ENCODE measurements around the gene UGT1A6. TPM values are rescaled to one million over a fixed set of nuclear protein-coding genes. Genes with fewer than 3 reads are reported as not detected.

The UGT1A6 gene
- total RNA-seq (2014; rRNA removed; shearing (Covaris generic)) = not detected in 2 replicates

DNA sequence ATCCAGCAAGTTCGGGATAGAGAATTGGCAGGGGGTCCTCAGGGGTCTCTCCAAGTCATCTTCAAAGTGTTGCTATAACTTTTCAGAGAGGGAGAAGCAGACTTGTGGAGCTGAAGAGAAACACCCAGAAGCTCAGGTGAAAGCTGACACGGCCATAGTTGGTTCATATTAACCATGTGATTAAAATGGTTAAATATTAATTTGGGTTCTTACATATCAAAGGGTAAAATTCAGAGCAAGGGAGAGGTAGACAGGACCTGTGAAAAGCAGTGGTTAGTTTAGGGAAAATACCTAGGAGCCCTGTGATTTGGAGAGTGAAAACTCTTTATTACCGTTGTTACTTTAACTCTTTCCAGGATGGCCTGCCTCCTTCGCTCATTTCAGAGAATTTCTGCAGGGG lies at the start of gene UGT1A6:
UGT1A6 (plus strand) TSS at position 243 of the 400 bp plus-strand sequence; CDS start at position 358, 115 bp downstream.

DNA sequence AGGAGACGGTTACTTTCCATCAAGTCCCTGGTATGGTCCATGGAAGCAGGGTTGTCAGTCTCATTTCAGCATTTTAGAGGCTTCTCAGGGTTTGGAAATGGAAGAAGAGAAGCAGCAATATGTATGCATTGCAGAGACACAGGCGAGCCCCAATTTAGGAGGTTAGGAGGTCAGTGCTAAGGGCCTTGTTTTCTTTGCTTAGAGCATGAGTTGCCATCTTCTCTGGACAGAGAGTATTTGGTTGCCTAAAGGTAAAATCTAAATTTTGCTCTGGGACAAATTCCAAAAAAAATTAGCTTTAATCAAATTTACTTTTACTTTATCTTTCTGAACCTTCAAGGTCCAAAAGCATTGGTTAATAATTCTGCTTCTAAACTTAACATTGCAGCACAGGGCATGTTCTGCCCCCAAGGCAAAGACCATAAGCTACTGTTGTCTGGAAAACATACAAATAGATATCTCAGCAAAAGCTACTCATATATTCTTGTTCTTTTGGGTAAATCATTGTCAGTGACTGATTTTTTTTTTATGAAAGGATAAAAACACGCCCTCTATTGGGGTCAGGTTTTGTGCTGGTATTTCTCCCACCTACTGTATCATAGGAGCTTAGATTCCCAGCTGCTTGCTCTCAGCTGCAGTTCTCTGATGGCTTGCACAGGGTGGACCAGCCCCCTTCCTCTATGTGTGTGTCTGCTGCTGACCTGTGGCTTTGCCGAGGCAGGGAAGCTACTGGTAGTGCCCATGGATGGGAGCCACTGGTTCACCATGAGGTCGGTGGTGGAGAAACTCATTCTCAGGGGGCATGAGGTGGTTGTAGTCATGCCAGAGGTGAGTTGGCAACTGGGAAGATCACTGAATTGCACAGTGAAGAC lies 21.2 kb upstream of the UGT1A6 start, which contains the start of gene UGT1A9:
UGT1A9 (plus strand) TSS at position 609 of the 872 bp plus-strand sequence; CDS start at position 646, 37 bp downstream.

DNA sequence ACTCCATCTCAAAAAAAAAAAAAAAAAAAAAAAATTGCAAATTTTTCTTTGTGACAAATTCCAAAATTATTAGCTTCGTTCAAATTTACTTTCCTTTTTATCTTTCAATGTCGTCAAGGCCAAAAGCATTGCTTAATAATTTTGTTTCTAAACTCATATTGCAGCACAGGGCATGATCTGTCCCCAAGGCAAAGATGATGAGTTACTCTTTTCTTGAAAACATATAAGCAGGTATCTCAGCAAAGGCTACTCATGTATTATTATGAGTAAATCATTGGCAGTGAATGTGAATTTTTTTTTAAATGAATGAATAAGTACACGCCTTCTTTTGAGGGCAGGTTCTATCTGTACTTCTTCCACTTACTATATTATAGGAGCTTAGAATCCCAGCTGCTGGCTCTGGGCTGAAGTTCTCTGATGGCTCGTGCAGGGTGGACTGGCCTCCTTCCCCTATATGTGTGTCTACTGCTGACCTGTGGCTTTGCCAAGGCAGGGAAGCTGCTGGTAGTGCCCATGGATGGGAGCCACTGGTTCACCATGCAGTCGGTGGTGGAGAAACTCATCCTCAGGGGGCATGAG lies 11.1 kb upstream of the UGT1A6 start, which contains the start of gene UGT1A7:
UGT1A7 (plus strand) TSS at position 381 of the 579 bp plus-strand sequence; CDS start at position 418, 37 bp downstream.

DNA sequence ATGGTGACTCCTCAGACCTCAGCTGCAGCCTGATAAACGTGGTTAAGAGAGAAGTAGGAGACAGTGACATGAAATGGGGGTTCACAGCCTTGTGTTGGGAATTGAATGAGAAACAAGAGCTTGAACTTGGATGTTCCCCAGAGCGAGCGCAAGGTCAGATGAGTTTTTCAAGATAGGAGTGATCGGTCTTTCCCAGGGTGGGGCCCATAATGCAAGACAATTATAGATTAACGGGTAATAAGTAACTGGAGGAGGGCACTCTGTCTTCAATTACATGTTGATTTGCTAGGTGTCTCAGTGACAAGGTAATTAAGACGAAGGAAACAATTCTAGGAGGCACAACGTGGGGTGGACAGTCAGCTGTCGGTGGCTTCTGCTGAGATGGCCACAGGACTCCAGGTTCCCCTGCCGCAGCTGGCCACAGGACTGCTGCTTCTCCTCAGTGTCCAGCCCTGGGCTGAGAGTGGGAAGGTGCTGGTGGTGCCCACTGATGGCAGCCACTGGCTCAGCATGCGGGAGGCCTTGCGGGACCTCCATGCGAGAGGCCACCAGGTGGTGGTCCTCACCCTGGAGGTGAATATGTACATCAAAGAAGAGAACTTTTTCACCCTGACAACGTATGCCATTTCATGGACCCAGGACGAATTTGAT lies 20.0 kb downstream of the UGT1A6 start, which contains the start of gene UGT1A5:
UGT1A5 (plus strand) TSS at position 297 of the 651 bp plus-strand sequence; CDS start at position 382, 85 bp downstream.

DNA sequence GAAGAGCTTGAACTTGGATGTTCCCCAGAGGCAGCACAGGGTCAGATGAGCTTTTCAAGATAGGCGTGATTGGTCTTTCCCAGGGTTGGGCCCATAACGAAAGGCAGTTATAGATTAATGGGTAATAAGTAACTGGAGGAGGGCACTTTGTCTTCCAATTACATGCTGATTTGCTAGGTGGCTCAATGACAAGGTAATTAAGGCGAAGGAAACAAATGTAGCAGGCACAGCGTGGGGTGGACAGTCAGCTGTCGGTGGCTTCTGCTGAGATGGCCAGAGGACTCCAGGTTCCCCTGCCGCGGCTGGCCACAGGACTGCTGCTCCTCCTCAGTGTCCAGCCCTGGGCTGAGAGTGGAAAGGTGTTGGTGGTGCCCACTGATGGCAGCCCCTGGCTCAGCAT lies 25.9 kb downstream of the UGT1A6 start, which contains the start of gene UGT1A4:
UGT1A4 (plus strand) TSS at position 185 of the 400 bp plus-strand sequence; CDS start at position 270, 85 bp downstream.

DNA sequence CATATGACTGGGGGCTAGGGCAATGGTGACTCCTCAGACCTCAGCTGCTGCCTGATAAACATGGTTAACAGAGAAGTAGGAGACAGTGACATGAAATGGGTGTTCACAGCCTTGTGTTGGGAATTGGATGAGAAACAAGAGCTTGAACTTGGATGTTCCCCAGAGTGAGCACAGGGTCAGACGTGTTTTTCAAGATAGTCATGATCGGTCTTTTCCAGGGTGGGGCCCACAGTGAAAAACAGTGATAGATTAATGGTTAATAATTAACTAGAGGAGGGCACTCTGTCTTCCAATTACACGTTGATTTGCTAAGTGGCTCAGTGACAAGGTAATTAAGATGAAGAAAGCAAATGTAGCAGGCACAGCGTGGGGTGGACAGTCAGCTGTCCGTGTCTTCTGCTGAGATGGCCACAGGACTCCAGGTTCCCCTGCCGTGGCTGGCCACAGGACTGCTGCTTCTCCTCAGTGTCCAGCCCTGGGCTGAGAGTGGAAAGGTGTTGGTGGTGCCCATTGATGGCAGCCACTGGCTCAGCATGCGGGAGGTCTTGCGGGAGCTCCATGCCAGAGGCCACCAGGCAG lies 36.1 kb downstream of the UGT1A6 start, which contains the start of gene UGT1A3:
UGT1A3 (plus strand) TSS at position 320 of the 579 bp plus-strand sequence; CDS start at position 405, 85 bp downstream.

DNA sequence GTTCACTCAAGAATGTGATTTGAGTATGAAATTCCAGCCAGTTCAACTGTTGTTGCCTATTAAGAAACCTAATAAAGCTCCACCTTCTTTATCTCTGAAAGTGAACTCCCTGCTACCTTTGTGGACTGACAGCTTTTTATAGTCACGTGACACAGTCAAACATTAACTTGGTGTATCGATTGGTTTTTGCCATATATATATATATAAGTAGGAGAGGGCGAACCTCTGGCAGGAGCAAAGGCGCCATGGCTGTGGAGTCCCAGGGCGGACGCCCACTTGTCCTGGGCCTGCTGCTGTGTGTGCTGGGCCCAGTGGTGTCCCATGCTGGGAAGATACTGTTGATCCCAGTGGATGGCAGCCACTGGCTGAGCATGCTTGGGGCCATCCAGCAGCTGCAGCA lies 67.4 kb downstream of the UGT1A6 start, which contains the start of gene UGT1A1:
UGT1A1 (plus strand) TSS at position 228 of the 400 bp plus-strand sequence; CDS start at position 246, 18 bp downstream.

DNA sequence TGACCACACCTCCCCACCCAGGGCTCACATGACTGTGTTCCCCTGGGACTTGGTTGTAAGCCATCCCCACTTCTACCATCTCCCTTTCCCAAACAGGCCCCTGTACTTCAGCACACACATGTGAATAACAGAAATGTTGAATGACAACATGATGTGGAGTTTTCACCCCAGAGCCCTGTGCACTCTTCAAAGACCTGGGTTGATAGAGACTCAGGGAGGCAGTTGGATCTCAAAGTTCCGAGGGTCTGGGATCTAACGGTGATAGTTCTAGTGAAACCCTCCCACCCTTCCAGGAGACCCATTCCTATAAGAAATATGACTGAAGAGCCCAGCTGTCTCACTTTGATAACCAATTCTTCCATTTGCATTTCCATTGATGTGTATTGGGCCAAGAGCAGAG lies 85.3 kb downstream of the UGT1A6 start, which contains the start of gene MROH2A:
MROH2A (plus strand) TSS at position 301 of the 400 bp plus-strand sequence. CDS start 1,029 bp downstream, outside the sequence.

Other genes with a start within 250 kb of the UGT1A6 start
- gene USP40, start 126.1 kb upstream of the UGT1A6 start, total RNA-seq (2014; rRNA removed; shearing (Covaris generic)) = 15.8 and 17.1 TPM in 2 replicates
- gene UGT1A8, start 75.3 kb upstream of the UGT1A6 start, total RNA-seq (2014; rRNA removed; shearing (Covaris generic)) = not detected in 2 replicates
- not detected in 2 replicates for gene UGT1A10, start 56.4 kb upstream of the UGT1A6 start, total RNA-seq (2014; rRNA removed; shearing (Covaris generic))
- not detected in 2 replicates for gene UGT1A9, start 21.0 kb upstream of the UGT1A6 start, total RNA-seq (2014; rRNA removed; shearing (Covaris generic))
- not detected in 2 replicates for gene UGT1A7, start 11.0 kb upstream of the UGT1A6 start, total RNA-seq (2014; rRNA removed; shearing (Covaris generic))
- not detected in 2 replicates for gene UGT1A5, start 20.0 kb downstream of the UGT1A6 start, total RNA-seq (2014; rRNA removed; shearing (Covaris generic))
- gene UGT1A4, start 25.8 kb downstream of the UGT1A6 start, total RNA-seq (2014; rRNA removed; shearing (Covaris generic)) = not detected in 2 replicates
- gene UGT1A3, start 36.2 kb downstream of the UGT1A6 start, total RNA-seq (2014; rRNA removed; shearing (Covaris generic)) = not detected in 2 replicates
- gene UGT1A1, start 67.4 kb downstream of the UGT1A6 start, total RNA-seq (2014; rRNA removed; shearing (Covaris generic)) = not detected in 2 replicates
- not detected in 2 replicates for gene MROH2A, start 85.4 kb downstream of the UGT1A6 start, total RNA-seq (2014; rRNA removed; shearing (Covaris generic))
- gene HJURP, start 161.6 kb downstream of the UGT1A6 start, total RNA-seq (2014; rRNA removed; shearing (Covaris generic)) = 32.4 and 43.8 TPM in 2 replicates
- 2.6 and 5.8 TPM in 2 replicates for gene TRPM8, start 224.5 kb downstream of the UGT1A6 start, total RNA-seq (2014; rRNA removed; shearing (Covaris generic))

All from A375 (cell line).